Lower leg skin (tissue), 3 donors: ENCODE results near the gene MAPKAPK5.

Experiments used
- CTCF ChIP-seq, 3 donors: fragments of 450-650 bp; IDR thresholded peaks; one replicate each; pipeline ENCODE4 v1.5.1; 2016; ENCODE audit warnings: antibody characterized with exemption in 3 of 3, mild to moderate bottlenecking in 3 of 3, moderate library complexity in 2 of 3
- POLR2A ChIP-seq, 2 donors: fragments of 450-650 bp; IDR thresholded peaks; one replicate each; pipeline ENCODE4 v1.6.1; 2016 to 2017; ENCODE audit warnings: antibody characterized with exemption in 2 of 2, mild to moderate bottlenecking in 1 of 2, moderate library complexity in 1 of 2

- no peak for TF ChIP-seq CTCF (IDR thresholded peaks at IDR 0.05)
- no peak for TF ChIP-seq POLR2A (IDR thresholded peaks at IDR 0.05)
These were observed 49.2 kb upstream of the MAPKAPK5 start for GRCh38 chr12:111792856-111793235.
